HG03460 (cell line): Measurements from ENCODE around the gene PLPP7.

Experiments used
- ATAC-seq: cut with Tn5 transposase; IDR thresholded peaks from one replicate; pipeline ENCODE4 v1.9.1; 2021; ENCODE audit not compliant: unreplicated experiment

Gene PLPP7

DNA sequence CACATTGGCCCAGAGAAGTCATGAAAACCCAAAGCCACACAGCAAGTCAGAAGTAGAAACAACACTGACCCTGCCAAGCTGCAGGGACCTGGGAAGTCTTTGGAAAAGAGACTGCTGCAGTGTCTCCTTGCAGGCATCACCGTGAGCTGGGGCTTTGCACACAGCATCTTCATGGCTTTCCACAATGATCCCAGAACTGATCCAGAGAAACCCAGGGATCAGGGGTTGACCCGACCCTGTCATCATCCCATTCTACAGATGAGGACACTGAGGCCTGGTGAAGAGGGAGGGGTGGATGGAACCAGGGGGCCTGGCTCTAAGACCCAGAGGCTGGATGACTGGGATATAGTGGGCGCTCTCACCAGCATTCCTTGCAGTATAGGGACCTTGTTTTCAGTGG is 8.9 kb upstream of the PLPP7 start:
- no peak for ATAC-seq

DNA sequence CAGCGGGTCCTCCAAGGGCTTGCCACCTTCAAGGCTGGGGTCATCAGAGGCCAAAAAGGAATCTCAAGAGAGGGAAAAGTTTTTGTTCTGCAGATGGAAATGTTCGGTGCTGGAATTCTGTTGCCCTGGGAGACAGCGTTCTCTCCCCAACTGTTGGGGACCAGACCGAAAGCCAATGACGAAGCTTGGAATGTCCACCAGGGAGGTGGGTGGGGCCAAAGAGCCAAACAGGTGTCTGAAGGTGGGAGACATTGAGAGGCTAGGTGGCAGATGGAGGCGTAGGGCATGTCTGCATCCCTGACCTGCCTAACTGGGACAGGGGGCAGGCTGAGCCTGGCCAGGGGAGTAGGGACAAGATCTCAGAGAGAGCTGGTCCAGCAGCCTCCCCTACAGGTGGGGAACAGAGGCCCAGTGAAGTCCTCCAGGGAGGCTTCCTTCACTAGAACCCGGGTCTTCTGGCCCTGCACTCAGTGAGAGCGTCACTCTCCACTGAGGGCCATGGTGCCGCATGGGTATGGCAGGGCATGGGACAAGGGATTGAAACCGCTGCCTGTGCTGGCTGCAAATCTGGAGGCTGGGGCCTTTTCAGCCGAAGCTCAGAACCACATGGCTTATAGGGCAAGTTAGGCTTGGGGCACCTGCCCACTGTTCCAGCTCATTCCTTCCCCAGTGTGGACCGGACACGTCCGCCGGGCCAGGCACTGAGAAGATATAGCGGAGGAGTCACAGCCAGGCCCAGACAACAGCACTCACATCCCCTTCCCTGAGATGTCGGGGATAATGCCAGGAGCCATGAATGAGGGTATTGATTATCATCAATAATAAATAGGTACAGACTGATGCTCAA is 8.2 kb upstream of the PLPP7 start:
- no peak for ATAC-seq

DNA sequence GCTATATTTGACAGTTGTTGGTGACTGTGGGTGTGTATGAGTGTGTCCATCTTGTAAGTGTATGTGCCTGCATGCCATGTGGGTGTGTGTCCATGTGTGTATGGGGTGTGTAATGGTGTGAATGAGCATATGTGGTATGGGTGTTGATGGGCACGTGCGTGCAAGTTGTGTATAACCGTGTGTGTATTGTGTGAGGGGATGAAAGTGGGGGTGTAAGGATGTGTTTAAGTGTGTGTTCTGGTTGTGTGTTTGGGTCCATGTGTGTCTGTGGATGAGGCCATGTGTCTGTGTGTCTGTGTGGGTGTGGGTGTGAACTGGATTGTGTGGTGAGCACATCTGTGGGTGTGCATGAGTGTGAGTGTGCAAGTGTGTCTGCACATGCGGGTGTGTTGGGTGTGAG is 7.3 kb upstream of the PLPP7 start:
- ATAC-seq: no peak

DNA sequence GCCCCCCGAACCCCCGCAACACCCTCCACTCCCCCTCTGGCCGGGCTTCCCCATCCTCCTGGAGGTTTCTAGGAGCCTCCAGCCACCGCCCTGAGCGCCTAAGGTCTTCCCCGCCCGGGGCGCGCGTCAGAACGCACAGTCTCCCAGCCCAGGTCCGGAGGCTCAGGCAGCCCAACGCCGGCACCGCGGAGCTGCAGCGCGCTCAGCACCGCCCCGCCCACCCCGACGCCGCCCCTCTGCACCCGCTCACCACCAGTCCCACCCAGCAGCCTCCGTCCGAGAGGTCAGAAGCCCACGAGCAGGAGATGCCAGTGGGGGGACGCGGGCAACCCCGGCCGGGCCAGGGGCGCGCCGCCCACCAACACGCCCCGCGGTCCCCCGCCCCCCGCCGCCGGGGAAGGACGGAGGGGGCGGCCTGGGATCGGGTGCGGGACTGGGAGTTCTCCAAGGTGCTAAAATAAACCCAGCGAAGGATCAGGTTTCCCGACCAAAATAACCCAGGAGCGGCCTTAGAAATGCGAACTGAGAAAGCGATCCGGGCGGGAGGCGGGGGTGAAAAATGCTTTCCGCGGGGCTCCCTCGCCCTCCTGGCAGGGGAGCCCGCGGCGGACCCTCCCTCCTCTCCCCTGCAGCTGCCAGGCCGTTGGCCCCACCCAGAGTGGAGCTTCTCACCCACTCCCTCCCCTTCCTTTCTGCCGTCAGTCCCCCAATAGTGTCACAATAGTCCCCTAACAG is 6.7 kb upstream of the PLPP7 start:
- ATAC-seq: no peak

DNA sequence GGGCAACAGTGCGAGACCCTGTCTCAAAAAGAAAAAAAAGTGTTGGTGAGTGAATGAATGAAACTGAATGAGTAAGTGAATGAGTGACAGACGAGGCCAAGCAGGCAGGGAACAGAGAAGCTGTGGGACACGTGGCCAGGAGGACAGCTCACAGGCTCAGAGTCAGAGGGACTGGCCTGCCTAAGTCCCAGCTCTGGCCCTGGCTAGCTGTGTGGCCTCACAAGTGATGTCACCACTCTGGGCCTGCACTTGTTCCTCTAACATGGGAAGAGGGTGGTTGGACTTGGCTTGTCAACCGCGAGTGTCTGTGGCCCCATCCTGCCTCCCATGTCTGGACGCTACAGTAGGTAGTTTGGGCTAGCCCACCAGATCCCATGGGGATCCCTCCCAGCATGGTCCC is 4.7 kb upstream of the PLPP7 start:
- ATAC-seq: no peak

DNA sequence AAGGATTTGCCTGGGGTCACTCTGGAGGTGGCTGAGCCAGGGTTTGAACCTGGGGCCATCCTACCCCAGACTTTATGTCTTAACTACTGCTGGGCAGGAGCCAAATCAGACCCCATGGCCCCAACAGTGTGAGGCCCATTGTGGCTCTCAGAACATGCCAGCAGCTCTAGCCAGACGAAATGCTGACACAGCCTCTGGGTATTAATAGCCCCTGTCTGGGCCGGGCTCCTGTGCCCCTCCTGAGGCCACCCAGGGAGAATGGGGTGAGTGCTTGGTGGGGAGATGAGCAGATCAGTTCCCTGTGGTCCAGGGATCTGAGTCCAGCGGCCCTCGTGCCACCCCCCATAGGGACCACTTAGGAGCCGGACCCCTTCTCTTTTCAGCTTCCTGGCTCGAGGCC is 2.2 kb upstream of the PLPP7 start:
- ATAC-seq: no peak

DNA sequence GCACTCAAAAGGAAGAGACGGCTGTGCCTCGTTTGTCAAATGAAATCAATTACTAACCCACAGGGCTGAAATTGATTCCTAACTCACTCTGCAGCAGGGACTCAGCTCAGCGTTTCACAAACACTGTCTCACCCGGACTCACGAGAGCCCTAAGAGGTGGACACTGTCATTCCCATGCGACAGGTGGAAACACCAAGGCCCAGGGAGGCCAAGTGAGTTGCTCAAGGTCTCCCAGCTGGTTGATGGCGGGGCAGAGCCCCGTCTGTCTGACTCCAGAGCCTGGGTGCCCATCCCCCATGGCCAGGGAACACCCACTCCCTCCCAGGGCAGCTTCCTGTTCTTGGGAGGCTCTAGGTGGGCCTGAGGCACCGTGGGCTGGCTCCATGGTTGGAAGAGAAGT is 1.3 kb upstream of the PLPP7 start:
- ATAC-seq: no peak

DNA sequence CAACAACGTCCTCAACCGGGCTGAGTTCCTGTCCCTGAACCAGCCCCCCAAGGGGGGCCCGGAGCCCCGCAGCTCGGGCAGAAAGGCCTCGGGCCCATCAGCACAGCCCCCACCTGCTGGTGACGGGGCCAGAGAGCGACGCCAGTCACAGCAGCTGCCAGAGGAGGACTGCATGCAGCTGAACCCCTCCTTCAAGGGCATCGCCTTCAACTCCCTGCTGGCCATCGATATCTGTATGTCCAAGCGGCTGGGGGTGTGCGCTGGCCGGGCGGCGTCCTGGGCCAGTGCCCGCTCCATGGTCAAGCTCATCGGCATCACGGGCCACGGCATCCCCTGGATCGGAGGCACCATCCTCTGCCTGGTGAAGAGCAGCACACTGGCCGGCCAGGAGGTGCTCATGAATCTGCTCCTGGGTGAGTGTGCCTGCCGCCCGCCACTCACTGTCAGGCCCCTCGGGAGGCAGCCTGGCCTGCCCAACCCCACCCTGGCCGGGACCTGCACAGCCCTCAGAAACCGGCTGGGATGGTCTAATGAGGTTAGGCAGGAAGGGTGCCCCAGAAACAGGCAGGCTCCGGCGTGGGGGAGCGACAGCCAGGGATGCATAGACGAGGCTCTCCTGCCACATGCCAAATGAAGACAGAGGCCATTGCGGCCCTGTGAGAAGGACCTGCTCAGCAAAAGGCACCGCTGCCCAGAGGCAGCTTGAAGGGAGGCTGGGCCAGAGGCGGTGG is 678 bp downstream of the PLPP7 start:
- no peak for ATAC-seq

DNA sequence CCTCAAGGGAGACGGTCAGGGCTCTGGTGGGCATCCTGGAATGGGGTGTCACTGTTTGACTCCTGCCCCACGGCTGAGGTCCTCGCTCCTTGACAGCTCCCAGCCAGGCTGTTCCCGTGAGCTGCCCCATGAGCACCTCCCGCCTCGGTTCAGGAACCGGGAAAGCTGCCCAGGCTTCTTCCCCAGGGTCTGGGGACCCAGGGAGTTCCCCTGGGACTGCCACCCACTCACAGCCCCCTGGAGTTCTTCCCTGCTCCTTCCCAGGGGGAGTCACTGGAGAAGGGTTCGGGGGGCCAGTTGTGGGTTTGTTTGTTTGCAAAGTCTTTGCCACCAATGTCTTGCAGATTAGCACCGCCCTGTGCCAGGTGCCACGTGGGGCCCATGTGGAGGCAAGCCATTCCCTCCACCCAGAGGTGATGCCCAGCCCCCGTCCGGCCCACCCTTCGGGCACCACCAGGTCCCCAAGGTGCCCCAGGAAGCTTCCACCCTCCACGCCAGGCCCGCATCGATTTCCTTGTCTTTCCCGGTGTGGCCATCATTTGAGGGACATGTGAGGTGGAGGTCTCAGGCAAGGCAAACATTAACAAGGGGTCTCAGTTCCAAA is 1.3 kb downstream of the PLPP7 start:
- ATAC-seq: no peak

DNA sequence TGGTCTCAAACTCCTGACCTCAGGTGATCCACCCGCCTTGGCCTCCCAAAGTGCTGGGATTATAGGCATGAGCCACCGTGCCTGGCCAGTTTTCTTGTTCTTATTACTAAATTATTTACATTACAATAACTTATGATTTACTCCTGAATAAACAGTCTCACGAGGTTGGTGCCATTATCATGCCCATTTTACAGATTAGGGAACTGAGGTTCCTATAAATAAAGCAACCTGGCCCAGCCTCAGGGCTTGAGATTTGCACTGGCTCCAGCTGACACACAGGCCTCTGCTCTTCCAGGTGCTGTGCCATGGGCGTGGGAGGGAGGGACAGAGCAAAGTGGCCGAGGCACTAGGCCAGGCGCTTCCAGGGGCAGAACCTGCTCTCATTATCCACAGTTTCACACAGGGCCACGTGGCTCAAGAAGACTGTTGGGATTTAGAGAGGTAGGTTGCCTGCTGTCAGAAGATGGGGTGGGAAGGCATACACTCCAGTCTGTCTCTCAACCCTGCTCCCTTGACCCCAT is 2.3 kb downstream of the PLPP7 start:
- ATAC-seq: no peak

DNA sequence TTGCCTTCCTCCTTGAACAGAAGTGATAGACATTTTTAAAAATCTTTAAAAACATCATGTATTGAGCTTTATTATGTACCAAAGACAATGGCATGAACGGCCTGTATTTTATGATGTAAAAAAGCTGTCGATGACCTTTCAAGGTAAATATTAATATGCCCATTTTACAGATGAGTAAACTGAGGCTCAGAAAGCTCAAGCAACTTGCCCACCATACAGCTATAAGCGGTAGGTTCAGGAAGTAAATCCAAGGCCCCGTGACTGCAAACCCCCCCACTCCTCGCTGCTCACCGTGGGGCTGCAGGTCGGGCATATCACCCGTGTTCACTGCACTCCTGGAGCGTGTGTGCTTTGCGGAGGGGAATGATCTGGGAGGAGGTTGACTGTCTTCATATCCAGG is 3.4 kb downstream of the PLPP7 start:
- no peak for ATAC-seq

DNA sequence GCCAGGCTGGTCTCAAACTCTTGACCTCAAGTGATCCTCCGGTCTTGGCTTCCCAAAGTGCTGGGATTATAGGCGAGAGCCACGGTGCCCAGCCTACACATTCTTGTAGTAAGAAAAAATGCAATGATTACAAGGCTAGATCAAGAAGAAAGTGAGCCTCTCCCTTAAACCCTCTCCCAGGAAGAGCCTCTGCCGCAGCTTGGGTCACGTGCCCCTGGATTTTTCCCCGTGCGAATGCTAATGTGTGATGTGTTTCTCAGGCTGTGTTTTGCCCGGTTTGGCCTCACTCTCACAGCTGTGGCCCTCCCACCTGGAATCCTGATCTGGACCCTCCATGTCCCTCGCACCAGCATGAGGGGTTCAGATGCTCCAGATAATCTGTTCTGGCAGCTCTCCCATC is 6.9 kb downstream of the PLPP7 start:
- ATAC-seq: no peak

DNA sequence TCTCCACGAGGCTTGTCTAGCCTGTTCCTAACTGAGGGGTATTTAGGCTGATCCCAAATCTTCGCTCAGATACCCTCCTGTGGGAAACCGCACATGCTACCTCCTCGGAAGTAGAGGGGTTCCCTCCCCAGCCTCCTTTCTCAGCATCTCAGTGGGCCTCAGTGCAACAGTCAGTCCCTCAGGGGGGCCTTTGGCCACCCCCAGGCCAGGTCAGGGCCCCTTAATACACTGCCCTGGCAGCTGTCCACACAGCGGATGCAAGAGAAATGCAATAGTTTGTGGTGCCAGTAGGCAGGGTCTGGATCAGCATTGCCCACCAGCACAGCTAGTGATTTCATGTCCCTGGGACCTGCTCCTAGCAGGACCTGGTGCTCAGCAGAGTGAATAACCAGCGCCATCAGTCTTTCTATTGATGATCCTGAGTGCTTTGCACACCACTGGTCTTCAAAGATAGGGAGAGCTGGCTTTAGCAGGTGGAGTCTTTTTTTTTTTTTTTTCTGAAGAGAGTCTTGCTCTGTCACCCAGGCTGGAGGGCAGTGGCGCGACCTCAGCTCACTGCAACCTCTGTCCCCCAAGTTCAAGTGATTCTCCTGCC is 7.5 kb downstream of the PLPP7 start:
- ATAC-seq: no peak

DNA sequence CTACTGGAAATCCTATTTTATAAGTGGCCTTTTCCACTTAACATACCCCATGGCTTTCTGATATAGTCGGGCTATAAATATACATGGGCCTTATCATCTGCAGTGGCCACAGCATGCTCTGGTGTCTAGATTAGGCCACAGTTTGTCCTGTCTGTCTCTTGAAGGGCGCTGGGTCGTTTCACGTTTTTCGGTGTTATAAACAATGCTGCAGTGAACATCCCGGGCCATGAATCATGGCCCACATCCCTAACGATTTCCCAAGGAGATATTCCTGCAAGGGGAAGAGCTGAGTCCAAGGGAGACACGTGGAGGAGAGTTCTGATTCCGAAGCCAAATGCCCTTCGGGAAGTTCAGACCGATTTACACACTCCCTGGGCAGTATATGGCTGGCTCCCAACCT is 8.4 kb downstream of the PLPP7 start:
- no peak for ATAC-seq

DNA sequence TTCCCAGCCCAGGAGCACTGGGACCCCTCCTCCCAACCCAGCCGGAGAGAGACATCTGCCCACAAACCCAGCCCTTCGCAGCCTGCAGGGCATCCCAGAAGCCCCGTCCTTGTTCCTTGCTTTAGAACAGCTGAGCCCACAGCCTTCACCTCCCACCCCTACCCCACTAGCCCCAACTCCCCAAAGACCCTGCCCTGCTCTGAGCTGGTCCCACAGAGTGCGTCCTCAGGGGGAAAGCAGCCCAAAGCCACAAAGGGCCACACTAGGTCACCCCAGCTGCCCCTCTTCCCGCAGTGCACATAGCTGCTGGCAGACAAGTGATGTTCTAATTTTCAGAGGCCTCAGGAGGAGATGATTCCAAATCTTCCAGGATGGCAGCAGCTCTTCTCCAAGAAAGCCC is 8.8 kb downstream of the PLPP7 start:
- no peak for ATAC-seq

DNA sequence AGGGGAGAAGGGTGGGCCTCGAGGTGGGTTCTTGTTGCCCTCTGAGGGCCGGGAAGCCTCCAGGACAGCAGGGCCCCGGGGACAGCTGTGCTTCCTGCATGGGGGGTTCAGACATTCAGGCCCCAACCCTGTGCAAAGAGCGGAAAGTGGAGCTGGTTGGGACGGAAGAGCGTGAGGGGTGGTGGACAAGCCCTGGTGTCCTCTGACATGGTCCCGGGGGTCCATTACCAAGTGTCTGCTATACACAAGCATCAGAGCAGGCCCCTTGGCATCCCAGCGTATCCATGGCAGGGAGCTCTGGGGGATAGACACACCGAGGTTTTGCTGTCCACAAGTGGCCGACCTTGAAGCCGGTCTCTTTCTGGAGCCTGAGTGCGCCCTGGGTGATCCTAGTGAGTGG is 9.3 kb downstream of the PLPP7 start:
- ATAC-seq: no peak

DNA sequence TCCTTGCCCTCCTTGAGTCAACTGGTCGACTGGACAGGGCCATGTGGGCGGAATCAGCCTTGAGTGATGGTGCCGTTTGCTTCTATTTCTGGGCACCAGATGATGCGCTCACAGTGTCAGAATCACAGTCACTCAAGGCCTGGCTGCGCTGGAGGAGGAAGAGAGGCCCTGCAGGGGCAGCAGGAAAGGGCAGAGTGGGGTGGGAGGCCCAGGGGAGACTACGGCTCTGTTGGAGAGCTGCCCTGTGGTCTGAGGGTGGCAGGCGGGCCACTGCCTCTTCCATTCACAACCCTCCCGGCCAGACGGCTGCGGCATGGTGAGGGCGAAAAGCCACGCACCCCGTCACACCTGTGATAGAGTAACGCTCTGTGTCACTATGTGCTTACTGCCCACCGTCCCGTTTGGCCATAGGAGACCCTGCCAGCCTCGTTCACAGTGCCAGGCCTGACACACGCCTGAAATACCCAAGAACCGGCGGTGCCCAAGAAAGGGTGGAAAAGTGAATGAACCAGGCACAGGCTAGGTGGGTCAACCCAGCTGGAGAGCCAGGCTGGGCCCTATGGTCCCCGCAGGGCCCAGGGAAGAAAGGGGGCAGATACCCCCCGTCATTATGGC is 9.9 kb downstream of the PLPP7 start:
- no peak for ATAC-seq

DNA sequence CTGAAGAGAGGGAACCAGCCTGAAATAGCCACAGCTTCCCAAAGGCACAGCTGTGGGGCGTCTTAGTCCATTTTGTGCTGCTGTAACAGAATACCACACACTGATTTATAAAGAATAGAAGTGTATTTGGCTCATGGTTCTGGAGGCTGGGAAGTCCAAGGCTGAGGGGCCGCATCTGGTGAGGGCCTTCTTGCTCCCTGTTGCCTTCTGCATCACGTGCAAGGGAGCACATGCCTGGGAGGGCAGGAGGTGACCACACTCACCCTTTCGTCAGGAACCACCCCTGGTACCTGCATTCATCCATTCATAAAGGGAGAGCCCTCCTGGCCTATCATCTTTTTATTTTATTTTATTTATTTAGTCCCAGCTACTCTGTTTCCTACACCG is 10.4 kb downstream of the PLPP7 start:
- no peak for ATAC-seq

DNA sequence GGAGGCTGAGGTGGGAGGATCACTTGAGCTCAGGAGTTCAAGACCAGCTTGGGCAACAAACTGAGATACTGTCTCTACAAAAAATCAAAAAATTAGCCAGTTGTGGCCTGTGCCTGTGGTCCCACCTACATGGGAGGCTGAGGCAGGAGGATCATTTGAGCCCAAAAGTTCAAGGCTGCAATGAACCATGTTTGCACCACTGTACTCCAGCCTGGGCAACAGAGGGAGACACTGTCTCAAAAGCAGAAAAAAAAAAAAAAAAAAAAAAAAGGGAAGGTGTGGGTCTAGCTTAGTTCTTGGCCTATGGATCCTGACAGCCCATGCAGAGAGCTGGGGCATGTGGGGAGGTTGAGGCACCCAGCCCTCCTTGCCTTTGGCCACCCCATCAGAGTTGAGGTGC is 10.9 kb downstream of the PLPP7 start:
- ATAC-seq: no peak

DNA sequence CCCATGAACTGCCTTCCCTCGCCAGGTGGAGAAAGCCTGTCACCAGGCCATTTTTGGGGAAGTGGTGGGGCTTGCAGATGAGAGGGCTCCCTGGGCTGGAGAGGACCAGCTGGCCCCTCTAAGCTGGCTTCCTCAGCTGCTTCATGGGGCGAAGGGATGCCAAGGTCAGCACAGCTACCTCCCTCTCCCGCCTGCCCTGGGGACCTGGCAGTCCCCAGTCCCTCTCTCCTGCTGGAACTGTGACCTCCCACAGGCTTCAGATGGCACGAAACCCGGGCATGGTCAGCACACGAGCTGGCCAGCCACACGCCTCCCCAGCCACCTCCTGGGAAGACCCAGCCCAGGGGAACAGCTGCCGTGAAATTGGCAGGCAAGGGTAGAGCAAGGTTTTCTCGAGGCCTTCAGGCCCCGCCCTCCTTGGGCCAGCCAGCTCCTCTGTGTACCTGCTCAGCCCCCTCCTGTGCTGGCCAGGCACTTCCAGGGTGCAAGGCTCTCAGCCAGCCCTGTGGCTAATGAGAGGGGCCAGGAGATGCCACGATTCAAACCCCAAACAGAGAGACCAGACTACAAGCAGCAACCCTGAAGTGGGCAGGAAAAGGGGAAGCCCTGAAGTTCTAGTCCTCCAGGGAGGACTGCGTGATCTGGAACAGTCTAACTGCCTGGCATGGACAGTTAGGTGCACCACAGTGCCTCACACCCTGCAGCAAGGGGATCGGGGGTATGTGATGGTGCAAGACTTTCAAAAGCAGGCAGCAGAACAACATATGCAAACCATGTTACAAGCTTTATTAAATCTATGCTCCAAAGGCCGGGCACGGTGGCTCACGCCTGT is 12.9 kb downstream of the PLPP7 start:
- ATAC-seq: no peak
